Stimulated activated CD4-positive, alpha-beta T cell treated with anti-CD3 and anti-CD28 coated beads, Interleukin-4, amount 100 ng/mL, for 48 hours (primary cell): ENCODE results near the gene COX4I2.
"Not testable (repeated sequence)": the region's sequence is repeated elsewhere in the genome, so short reads cannot be mapped to it uniquely, and the experiment has no call there.

ENCODE experiments used
- DNase-seq, 2 donors: peaks; one replicate each; pipeline ENCODE4 v3.0.0-alpha.2; 2020; ENCODE audit warnings: low read depth in 2 of 2

COX4I2 gene

DNA sequence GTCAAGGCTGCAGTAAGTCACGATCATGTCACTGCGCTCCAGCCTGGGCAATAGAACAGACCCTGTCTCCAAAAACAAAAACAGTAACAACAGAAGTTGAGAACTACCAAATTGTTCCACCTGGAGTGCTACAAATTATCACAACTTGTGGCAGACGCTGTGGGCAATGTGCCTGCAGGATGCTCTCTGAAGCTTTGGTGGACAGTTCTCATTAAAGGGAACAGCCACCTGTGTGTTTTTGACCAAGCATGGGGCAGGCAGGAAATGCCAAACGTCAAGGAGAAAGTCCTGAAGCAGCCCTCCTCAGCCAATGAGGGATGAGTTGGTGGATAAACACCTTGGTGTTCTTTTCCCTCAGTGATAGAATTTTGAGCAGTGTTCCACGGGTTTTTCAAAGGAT, 15.8 kb downstream of the COX4I2 start:
- no peak for DNase-seq

DNA sequence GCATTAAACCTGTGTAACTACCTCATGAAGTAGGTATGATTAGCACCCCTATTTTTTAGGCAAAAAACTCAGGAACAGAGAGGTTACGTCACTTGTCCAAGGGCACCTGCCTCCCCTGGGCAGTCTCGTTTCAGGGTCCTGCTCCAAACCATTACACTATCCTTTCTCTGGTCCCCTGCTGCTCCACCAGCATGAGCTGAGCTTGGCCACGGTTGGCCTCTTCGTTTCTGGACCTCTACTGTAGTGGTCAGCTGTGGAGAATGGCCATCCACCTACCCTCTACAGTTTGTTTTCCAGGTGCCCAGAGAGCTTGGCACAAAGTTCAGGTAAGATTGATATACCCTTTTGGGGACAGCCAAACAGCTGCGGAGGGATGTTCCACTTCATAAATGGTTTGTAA, 16.8 kb downstream of the COX4I2 start:
- DNase-seq: no peak

DNA sequence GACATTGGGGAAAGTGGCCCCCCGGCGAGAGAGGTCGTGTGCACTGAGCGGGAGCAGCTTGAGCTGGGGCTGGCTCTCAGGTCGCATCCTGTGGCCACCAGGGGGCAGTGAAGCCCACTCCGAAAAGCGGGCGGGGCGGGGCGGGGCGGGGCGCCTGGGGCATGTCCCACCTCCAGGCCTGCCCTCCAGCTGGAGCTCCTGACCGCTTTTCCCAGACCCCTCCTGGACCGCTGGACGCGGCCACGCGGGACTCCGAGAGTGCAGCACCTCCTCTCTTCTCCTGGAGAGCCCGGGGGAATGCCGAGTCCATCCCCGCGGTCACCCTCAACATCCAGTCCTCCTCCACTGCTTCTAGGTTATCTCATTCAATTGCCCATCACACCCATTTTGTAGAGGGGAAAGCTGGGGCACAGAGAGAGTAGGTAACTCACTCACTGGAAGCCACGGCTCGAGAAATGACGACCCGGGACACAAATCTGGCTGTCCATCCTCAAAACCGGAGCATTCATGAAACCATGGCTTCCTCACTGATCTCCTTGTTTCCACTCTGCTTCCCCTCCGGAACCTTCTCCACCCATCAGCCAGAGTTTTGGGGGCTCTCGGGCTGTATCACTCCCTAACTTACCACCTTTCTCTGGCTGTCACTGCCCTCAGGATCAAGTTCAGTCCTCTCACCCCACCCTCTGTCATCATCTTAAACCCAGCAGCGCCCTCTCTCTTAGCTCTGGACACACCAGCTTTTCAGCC, 24.1 kb downstream of the COX4I2 start:
- peak; percentile 69 to 74 for DNase-seq

DNA sequence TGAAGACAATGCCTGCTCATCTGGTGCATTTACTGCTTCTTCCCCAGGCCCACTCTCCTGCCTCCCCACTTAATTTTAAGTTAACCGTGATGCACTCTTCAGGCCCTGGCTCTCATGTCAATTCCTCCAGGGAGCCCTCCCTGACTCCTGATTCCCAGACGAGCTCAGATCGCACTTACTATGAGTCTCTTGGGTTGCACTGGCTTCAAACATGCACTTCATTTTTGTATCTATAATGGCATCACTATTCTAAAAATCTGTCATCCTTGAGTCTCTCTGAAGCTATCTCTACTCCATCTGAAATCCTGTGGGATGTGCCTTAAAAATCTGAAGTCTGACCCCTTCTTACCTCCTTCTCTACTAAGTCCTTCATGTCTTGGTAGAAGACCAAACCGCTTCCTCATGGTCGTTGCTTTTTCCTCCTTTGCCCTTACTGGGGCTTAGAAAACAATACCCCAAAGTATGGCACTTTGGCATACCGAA, 24.7 kb downstream of the COX4I2 start:
- DNase-seq: no peak

DNA sequence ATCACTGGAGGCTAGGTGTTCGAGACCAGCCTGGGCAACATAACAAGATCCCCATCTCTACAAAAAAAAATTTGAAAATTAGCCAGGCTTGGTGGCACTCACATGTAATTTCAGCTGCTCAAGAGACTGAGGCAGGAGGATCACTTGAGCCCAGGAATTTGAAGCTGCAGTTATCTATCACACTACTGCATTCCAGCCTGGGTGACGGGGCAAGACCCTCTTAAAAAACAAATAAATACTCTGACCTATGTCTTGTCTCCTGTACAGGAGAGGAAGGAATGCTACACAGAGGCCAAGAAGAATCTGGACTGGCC, 25.8 kb downstream of the COX4I2 start:
- DNase-seq: no peak

DNA sequence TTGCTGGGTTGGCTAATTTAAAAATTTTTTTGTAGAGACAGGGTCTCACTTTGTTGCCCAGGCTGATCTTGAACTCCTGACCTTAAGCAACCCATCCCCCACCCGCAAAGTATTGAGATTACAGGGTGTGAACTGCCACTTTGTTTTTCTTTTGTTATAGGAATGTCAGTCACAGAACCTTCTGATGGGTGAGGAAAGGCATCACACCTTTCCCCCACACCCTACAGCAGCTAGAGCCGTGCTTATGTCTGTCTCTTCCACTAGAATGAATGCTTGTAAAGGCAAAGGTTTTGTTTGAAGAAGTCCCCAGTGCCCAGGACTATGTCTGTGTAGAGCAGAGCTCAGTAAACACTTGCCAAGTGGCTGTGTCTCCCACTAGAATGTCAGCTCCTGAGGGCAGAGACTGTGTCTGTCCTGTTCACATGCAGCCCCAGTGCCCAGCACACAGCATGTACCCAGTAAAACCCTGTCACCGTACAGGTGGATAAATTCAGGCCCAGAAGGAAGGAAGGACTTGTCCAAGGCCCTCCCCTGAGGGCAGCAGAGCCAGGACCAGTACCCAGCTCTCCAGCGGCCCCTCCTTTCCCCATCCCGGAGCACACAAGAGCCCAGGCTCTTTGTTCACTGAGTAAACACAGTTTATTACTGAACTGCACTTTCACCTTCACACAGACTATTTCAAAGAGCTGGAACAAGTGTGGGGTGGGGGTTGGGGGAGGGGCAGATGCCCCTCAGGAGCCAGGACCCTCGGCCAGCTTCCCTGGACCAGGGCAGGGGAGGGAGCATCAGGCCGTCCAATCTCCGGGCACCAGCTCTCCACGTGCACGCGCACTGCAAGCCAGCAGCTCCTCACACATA, 26.4 kb downstream of the COX4I2 start:
- DNase-seq: no peak

DNA sequence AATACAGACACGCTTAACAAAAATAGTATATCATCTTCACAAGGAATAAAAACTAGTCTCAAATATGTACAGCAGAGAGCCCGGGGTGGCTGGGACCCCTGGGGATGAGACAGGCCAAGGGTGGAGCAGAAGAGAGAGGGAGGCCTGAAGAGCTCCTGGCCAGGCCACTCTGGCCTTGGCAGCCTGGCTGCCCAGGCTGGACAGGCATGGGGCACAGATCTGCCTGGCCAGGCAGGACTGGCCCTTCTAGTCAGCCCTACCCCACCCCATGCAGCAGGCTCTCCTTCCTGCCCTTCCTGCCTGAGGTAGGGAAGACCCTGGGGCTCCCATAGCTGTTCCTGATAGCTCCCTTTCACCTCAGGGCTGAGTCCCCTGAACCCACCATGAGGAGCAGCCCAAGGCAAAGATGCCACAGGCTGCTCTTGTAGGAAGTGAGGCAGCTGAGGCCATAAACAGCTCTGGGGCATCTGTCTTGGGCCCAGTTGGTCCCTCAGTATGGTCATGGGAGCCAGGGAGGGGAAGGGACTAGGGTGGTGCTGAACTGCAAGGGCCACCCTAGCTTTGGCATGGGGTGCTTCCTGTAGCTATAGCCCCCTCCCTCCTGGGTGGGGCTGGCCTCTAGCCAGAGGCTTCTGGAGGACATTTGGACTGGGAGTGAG, 27.1 kb downstream of the COX4I2 start:
- DNase-seq: no peak

DNA sequence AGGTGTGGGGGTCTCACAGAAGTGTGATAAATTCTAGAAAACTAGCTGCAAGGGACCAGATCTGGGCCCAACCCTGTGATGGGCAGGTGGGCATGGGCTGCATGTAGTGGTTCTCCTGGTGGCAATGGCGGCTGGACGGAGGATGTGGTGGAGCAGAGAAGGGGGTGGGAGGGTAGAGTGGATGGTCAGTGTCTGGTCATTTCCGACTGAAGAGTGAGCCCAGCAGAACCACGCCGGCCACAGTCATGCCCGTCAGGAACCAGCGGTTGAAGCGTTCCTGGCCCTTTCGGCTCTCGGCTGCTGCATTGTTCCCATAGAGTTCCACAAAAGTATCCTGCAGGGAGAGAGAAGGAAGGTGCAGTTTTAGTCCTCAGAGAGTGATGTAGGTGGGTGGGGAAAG, 28.0 kb downstream of the COX4I2 start:
- no peak for DNase-seq

DNA sequence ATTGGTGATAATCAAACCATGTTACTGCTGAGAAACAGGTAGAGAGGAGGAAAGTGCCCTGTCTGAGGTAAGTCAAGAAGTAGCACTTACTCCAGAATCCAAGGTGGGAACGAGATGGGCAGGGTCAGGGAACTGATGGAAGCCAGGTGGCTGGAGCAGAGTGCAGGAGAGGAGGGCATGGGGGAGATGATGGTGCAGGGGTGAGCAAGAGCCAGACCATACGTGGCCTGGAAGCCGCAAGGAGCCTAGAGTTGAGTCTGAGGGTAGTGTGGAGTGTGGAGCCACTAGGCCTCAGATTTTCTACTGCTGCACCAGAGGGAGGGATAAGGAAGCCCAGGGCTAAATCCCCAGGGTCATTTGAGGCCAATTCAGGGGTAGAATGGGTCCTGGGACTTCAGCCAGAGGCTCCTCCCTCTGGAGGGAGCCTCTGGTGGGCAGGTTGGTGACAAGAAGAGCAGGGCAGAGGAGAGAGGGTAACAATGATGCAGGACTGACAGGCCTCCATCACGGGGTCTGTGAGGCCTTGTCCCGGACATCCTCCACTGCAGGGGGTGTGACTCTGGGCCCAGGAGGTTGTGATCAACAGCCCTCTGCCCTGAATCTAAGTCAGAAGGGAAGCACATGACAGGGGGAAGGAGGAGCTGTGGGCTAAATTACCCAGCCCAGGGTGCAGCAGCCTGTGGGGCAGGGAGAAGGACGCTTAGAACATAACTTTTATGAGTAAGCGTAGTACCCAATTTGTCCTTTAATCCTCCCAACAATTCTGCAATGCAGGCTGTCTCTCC, 28.7 kb downstream of the COX4I2 start:
- DNase-seq: no peak

DNA sequence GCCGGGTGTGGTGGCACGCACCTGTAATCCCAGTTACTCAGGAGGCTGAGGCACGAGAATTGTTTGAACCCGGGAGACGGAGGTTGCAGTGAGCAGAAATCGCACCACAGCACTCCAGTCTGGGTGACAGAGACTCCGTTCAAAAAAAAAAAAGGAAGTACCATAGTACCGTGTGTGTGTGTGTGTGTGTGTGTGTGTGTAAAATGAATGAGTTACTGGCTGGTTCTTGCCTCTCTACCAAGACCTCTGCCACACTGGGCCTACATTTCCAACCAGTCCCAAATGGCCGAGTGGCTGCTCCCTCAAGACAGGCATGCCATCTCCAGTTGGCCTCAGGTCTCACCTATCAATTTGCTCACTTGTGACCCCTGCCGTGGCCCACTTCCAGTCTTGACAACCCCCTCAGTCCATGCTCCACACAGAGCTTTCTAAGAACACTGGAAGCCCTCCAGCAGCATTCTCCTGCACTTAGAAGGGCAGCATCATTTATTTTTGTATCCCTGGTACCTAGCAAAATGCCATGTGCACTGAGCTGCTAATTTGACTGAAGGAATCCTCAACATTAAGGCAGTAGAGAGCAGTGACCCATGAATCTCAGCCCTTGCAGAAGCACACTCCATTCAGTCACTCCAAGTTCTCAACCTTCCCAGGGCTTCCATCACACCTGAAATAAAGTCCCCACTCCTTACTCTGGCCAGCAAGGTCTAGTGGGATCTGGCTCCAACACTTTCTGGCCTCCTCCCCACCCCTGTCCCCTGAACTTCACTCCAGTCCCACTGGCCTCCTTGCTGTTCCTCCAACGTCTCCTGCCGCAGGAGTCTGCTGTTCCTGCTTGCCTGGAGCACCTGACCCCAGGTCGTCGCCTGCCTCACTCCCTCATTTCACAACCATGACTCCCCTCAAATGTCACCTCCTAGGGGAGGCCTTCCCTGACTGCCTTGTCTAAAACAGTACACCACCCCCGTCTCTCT, 29.9 kb downstream of the COX4I2 start:
- no peak for DNase-seq

DNA sequence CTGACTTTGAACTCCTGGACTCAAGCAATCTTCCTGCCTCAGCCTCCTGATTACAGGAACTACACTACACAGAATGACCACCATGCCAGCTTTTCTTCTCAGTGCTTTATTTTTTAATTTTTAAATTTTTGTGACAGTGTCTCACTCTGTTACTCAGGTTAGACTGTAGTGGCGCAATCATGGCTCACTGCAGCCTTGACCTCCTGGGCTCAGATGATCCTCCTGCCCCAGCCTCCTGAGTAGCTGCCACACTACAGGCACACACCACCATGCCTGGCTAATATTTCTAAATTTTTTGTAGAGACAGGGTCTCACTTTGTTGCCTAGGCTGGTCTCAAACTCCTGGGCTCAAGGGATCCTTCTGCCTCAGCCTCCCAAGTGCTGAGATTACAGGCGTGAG, 31.2 kb downstream of the COX4I2 start:
- DNase-seq: not testable (repeated sequence)

DNA sequence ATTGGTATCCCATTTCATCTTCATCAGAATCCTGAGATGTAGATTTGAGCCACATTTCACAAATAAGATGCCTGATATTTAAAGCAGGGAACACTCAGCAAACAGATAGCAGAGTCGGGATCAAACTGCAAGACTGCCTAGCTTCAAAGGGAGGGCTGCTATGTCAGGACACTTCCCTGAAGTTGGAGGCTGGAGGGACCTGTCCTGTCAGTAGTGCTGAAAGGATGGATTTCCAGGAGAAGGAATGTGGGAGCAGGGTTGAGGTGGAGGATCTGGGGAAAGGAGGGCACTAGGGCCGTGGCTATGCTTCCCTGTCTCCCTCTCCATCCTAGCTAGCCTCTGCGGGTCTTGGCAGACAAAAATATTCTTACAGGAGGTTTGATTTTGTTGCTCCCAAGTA, 32.2 kb downstream of the COX4I2 start:
- no peak for DNase-seq

DNA sequence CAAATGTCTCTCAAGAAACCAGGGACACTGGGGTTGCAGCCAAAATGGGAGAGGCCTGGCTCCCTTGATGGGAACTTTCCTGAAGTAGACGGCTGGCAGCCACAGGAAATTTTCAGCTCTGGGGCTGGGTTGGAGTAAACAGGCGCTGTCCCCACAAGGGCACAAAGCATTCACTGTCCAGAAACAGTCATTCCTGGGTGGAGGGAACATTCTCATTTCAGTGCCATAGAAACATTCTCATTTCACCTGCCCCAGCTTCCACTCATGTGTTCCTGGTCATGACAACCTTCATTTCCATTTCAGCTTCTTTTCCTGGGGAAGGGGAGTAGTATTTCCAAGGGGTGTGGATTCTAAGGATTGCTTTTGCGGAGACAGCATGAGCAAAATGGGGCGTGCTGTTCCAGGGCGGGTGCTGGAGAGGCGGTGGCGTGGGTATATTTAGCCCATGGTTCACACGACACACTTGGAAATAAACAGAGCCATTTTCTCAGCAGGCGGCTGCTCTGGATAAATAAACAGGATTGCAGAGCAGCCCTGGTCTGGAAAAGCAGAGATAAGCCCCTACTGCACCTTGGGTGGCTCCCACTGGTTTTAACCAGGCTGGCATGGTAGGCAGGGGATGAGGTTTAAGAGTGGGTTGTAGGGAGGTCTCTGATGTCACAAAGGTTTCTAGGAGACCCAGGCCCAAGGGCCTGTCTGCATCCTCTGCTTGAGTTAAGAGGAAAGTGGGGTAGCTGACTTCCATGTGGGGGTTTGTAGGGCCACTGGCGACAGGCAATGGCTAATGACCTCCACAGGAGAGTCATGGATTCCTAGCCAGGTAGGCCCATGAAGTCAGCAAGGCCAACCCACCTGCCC, 32.9 kb downstream of the COX4I2 start:
- no peak for DNase-seq

DNA sequence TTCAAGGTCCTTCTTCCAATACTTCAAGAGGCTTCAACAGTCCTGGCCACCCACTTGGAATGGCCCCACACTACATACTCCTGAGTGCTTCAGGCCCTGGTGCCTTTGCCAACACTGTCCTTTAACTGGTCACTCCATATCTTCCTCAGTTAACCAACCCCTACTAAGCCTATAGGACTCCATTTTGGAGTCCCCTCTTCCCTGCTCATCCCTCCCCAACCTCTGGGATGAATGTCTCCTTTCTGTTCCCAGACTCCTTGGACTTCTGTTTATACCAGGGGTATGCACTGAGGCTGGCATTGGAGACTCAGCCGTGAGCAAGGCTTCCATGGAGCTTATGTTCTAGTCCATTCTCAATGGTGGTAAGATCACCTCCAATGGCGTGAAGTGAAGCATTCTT, 33.6 kb downstream of the COX4I2 start:
- DNase-seq: no peak

DNA sequence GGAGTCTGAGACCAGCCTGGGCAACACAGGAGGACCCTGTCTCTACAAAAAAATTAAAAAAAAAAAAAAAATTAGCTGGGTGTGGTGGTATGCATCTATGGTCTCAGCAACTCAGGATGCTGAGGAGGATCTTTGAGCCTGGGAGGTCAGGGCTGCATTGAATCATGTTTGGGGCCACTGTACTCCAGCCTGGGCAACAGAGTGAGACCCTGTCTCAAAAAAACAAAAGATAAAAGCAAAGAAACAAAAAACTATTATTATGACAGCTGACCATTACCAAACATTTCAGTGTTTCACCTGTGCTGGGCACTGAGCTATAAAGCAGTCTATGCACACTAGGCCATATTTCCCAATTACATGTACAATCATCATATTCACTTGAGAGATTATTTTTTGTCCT, 35.7 kb downstream of the COX4I2 start:
- DNase-seq: no peak

DNA sequence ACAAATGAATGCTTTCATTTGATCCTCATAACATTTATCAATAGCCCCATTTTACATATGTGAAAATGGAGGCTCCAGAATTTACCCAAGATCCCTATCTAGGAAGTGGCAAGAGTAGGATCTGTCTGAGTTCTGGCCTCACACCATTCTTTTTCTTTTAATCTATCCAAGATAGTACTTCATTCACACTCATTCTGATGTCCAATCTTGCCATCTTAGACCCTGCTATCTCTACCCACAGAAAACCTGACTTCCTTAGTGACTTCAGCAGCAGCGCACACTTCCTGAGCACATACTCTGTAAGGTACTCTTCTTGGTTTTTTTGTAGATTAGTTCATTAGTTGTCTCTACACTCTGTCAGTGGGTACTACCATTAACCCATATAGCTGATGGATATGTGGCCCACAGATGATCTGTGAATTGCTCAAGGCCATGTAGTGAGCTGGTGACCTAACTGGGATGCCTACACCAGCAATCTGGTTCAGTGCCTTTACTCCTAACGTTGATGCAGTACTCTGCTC, 36.3 kb downstream of the COX4I2 start:
- DNase-seq: no peak

DNA sequence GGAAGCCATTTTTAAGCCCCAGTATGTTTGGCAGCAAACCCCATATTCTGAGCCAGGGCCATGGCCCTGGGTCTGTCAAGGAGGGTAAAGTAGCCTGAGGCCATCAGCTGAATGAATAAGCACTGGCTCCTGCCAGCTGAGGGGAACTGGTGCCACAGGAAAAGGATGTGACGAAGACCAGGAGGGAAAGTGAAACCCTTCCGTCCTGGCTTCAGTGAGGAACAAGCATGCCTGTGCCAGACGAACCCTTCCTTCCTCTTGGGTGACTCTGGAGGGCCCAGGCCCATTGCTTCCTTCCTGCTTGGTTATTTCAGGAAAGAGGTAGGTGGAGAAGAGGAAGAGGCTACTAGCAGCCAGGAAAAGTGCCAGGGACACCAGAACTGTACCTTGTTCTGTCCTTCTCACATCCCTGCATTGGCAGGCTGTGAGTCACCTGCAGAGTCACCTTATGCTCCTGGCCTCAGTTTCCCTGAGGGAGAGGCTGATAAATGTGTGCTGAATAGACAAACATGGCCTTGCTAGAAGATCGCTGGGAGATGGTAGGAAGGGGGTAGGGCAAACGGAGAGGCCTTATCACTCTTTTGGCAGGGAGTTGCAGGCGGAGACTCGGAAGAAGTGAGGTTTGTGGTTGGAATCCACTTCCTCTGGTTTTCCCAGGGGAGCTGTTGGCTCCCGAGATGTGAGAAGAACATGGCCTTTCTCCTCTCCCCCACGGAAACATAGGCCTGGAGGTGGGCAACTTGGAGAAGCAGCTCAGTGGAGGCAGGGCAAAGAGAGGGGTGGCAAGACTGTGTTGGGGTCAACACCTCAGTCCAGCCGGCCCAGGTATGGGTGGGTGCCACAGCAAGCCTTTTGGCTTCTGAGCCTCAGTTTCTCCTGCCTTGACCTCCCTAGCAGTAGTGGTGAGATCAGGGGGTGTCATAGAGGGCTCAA, 37.4 kb downstream of the COX4I2 start:
- peak; percentile 43 to 53 for DNase-seq

DNA sequence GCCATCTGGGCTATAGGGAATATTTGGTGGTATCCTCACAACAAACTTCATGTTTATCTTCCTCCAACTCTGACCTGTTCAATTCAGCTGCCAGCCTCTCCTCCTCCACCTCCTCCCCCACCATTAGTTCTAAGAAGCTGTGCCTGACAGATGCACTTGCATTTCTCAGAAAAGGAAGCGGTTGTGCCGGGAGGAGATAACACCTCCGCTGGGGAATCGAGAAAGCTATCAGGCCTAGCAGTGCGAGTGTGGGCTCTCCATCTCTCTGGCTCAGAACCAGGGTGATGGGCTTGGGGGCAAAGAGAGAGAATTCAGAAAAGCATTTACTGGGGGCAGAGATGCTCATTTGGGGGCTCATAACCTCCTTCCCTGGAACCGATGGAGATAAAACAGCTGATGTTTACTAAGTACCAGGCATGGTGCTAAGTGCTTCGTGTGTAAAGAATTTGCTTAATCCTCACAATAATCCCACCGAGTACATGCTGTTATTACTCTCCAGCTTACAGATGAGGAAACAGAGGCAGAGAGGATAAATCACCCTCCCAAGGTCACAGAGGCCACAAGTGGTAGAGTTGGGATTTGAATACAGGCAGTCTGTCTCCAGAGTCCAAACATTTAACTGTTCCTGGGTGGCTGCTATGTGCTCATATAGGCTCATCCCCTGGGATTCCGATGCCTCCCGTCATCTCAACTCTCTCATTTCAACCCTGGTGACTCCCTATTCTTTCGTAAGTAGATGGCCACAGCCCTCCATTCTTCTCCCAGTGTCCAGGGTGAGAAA, 38.3 kb downstream of the COX4I2 start:
- peak; percentile 37 to 58 for DNase-seq
